ENCODE data around the gene C12orf60.

C12orf60 gene

GRCh38 chr12:14834509-14834908, 31.0 kb downstream of the C12orf60 start:
- DNase-seq (ENCODE audit: low read depth), result no peak

GRCh38 chr12:14836336-14837210, 33.1 kb downstream of the C12orf60 start:
- peak; percentile 52 for DNase-seq (ENCODE audit: low read depth)

- DNase-seq (ENCODE audit: low read depth), result no peak
Measured at GRCh38 chr12:14839262-14839661, 35.8 kb downstream of the C12orf60 start.

GRCh38 chr12:14840616-14841015, 37.1 kb downstream of the C12orf60 start:
- DNase-seq (ENCODE audit: low read depth), result no peak

DNA sequence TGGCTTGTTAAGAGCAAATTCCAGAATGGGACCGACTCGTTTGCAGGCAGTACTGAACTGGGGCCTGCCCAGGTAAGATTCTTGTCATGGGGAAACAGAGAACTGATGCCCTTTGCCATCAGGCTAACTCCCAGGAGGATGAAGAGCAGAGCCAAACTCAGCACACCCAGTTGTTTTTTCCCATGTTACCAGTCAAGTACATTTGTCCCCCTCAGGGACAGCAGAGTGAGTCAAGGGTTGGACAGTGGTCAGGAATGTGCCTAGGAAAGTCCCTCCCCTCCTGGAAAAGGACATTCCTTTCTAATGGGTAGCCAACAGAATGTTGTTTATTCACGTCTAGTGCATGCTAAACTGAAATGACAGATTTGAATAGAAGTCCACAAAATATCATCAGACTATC, 38.3 kb downstream of the C12orf60 start:
- no peak for DNase-seq (ENCODE audit: low read depth)

DNA sequence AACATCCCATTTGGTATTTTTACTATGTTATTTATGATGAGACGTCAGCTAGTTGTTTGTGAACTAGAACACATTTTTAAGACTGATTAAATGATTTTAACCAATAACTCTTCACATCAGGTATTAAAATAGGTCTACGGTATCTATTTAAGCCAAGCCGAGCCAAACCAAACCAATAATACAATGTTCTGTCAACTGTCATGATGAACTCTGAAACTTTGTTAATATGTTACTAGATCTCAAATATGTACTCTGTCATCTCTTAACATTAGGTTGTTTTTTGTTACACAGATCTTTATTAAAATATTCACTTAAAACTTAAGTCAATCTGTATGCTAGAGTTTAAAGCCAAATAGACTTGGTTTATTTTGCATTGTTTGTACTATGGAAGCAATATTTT, 38.8 kb downstream of the C12orf60 start:
- DNase-seq (ENCODE audit: low read depth), result no peak

GRCh38 chr12:14843425-14843887, 40.0 kb downstream of the C12orf60 start, which contains the start of gene ART4:
Gene ART4 (minus strand): TSS chr12:14843526. CDS start chr12:14843113, 413 bp downstream.
- DNase-seq (ENCODE audit: low read depth), result no peak

DNA sequence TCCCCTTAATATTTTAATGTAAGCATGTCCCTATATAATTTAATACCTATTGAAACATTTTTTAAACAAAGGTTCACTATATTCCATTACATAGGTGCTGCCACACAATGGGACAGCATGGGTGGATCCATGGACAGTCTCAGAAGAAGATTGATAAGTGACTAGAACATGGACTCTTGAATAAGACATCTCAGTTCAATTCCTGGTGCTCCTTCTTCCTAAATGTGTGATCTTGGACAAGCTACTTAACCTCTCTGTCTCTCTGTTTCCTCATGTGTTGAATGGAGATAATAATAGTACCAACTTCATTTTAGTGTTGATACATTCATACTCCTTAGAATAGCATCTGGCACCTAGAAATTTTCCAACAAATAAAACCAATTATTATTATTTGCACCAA, 40.9 kb downstream of the C12orf60 start:
- no peak for DNase-seq (ENCODE audit: low read depth)

- no peak for DNase-seq (ENCODE audit: low read depth)
Measured at GRCh38 chr12:14845350-14845750, 41.9 kb downstream of the C12orf60 start.

DNA sequence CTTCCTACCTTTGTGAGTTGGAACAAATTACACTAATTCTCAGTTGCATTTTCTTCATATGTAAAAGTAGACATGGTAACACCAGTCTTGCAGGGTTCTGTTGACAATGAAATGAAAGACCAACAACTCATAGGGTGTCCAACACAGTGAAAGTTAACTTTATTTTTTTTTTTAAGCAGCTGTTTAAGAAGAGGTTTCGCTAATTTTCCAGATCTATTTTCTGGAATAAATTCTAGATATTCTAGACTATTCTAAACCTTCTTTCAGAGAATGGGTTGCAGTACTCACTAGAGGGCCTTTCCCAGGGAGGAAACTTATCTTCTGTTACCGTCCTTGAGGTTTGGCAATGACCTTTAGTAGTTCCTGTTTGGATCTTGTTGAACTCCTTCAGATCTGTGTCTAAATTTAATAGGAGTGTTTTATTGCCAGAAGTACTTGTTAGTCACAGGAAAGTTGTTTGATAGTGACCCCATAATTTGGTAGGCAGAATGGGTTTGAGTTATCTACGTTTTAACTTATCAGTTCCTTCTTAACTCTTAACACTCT, 42.6 kb downstream of the C12orf60 start:
- no peak for DNase-seq (ENCODE audit: low read depth)

DNA sequence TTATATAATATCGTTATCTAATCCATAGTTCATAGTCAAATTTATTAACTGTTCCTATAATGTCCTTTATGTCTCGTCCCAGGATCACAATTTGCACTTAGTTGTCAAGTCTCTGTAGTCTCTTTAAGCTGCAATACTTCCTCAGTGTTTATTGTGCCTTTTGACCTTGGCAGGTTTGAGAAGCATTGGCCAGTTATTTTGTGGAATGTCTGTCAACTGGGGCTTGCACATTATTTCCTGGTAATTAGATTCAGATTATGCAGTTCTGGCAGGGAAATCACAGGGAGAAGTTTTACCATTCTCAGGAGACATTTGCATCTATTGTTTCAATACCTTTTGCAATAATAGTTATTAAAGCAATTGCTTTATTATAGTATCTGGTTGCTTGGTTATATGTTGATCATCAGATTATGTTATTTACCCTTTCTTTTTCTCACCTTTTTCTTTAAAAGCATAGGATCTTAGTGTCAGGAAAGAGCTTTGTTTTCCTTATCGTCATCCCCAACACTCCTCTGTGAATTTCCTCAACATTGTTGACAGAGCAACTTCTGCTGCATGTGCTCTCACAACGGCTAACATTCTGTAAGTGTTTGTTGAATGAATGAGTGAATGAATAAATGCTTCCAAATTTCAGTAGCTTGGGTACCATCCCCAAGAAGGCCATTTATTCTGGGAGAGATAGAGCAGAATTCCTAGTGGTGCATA, 43.6 kb downstream of the C12orf60 start:
- DNase-seq (ENCODE audit: low read depth), result no peak

DNA sequence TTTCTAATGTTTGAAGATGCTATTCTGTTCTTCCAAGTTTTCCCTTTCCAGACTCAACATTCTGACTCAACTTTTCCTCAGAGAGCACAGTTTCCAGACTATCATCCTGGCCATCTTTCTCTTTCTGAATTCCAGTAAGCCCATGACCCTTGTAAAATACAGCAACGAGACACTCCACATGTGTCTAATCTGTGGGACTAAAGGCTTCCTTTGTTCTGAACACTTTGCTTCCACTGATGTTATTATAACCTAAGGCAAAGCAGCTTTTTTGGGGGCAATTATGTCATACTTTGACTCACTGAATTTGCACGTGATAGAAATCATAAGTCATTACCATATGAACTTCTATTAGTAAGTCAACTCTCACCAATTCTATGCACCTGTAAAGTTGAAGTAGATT, 46.2 kb downstream of the C12orf60 start:
- no peak for DNase-seq (ENCODE audit: low read depth)

DNA sequence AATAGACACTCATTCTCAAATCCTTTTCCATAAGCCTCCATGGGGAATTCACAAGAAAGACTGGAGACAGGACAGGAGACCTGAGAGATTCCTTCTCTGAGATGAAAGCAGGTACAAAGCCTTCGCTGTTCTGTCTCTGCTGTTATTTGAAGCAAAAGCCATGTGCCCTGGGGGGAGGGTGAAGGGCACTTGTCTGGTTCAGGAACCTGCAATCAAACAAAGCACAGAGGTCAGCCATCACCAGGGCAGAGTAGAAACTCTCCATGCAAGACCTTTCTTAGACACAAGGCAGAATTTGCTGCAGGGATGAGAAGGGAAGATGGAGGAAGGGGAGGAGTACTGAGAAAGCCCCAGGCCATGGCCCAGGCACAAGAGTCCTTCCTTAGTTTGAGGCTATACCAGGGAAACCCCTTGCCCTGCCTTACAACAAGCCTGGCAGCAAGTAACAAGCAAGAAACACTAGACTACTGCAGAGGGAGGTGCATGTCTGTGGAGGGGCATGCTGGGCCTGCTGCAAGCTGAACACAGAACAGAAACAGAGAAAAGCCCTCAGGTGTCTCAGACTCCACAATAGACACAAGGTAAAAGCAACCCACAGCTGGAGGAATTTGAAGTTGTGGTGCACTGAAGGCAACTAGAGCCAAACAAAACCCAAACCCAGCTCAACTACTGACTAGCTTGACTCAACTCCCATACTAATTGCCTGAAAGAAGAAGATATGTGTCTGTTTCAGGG, 47.6 kb downstream of the C12orf60 start:
- DNase-seq (ENCODE audit: low read depth), result no peak

DNA sequence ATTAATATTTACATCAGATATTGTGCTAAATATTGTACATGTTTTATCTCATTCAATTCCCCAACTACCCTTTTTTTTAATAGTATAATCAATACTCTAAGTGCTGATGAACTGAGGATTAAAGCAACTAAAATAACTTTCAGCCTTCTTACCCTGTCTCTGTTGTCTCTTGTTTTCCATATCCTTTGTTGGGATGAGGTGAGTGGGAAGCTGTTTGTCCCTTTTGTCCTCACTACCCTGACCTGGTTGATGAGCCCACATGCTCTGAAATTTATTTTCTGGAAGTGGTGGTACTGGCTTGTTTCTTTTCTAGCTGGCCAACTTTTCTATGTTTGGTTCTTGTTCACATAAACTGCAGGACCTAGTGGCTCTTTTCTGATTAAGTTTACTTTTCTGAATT, 49.4 kb downstream of the C12orf60 start:
- DNase-seq (ENCODE audit: low read depth), result no peak

- DNase-seq (ENCODE audit: low read depth), result no peak
Measured at GRCh38 chr12:14853961-14854360, 50.5 kb downstream of the C12orf60 start.

DNA sequence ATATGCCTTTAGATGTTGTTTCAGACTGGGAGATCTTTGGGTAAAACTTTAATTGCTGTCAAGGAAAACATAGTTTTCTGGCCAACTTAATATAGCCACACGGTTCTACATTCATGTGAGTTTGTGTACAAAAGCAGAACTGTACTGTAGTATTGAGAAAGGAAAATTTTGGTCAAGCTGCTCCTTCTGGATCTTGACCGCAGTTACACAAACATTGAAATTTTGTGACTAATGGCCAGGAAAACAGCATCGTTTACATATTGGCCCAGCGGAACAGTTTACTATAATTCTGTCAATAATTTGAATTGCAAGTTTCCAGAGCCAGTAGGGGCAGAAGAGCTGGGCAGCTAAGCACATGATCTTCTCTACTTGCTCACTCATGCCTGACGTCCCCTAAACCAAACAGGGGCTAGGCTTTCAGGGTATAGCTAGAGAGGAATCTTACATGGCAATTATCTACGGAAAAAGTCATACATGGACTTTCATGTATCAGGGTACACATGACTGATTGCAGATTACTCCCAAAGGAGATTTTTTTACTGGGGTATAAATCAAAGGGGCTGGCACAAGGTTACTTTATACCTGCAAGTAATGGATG, 51.2 kb downstream of the C12orf60 start:
- no peak for DNase-seq (ENCODE audit: low read depth)

- no peak for DNase-seq (ENCODE audit: low read depth)
Measured at GRCh38 chr12:14858513-14858912, 55.0 kb downstream of the C12orf60 start.

DNA sequence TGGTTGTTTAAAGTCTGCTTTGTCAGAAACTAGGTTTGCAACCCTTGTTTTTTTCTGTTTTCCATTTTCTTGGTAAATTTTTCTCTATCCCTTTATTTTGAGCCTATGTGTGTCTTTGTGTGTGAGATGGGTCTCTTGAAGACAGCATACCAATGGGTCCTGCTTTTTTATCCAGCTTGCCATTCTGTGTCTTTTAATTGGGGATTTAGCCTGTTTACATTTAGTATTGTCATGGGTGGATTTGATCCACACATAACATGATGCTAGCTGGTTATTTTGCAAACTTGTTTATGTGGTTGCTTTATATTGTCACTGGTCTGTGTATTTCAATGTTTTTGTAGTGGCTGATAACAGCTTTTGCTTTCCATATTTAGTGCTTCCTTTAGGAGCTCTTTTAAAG, 57.0 kb downstream of the C12orf60 start:
- DNase-seq (ENCODE audit: low read depth), result no peak

GRCh38 chr12:14868916-14869506, 65.5 kb downstream of the C12orf60 start:
- DNase-seq (ENCODE audit: low read depth), result no peak

- DNase-seq (ENCODE audit: low read depth), result no peak
Measured at GRCh38 chr12:14871247-14871646, 67.8 kb downstream of the C12orf60 start.

GRCh38 chr12:14871886-14872285, 68.4 kb downstream of the C12orf60 start:
- DNase-seq (ENCODE audit: low read depth), result no peak
